ENCODE measurements around the gene GLRX5.
"Not testable (repeated sequence)": the region's sequence is repeated elsewhere in the genome, so short reads cannot be mapped to it uniquely, and the experiment has no call there.

Gene GLRX5

DNA sequence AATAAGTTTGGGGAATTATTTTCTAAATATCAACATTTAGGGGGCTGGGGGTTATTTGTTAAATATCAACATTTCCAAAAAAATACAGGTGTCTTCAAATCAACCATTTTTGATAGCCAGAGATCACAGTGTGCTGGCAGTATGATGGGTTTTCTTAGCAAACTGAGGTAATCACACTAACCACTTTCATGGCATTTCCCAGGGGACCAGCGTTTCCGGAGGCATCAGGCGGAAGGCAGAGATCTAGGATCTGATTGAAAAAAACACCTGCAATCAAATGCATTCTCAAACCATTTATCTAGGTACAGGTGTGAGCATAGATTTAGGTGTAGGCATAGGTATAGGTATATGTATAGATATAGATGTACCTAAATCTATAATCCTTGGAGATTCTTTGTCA, 34.6 kb downstream of the GLRX5 start:
- Histone ChIP-seq H3K9me3 (ENCODE audit: severe bottlenecking) (no peaks in the 10 kb centered on the region), H3K27ac (ENCODE audit: poor library complexity, severe bottlenecking) (no peak overlapping the region), H3K36me3 (ENCODE audit: low read depth) (no peaks in the 10 kb centered on the region), H3K4me1 (ENCODE audit: insufficient read depth, poor library complexity, severe bottlenecking) (no peaks in the 10 kb centered on the region), H3K4me3 (ENCODE audit: severe bottlenecking) (no peak overlapping the region), H3K27me3 (ENCODE audit: insufficient read depth, poor library complexity, severe bottlenecking) (no peaks in the 10 kb centered on the region)
- no peak for TF ChIP-seq CTCF (IDR thresholded peaks at IDR 0.05; ENCODE audit: poor library complexity, severe bottlenecking)
- DNase-seq (ENCODE audit: low spot score): no peak
- ATAC-seq (ENCODE audit: low read depth): no peak

GRCh38 chr14:95573313-95573712, 38.5 kb downstream of the GLRX5 start:
- no peaks in the 10 kb centered on the region for H3K4me1 ChIP-seq (ENCODE audit: insufficient read depth, poor library complexity, severe bottlenecking)
- TF ChIP-seq CTCF (IDR thresholded peaks at IDR 0.05; ENCODE audit: poor library complexity, severe bottlenecking): no peak
- H3K4me3 ChIP-seq (ENCODE audit: severe bottlenecking): no peak overlapping the region
- H3K27ac ChIP-seq (ENCODE audit: poor library complexity, severe bottlenecking): no peak overlapping the region
- H3K36me3 ChIP-seq (ENCODE audit: low read depth): no peaks in the 10 kb centered on the region
- ATAC-seq (ENCODE audit: low read depth) (no peak), DNase-seq (ENCODE audit: low spot score) (no peak)
- peaks cover 2% of the 10 kb centered on the region for H3K27me3 ChIP-seq (ENCODE audit: insufficient read depth, poor library complexity, severe bottlenecking)
- no peaks in the 10 kb centered on the region for H3K9me3 ChIP-seq (ENCODE audit: severe bottlenecking)

GRCh38 chr14:95575840-95576473, 41.1 kb downstream of the GLRX5 start:
- peaks cover 2% of the 10 kb centered on the region for H3K27me3 ChIP-seq (ENCODE audit: insufficient read depth, poor library complexity, severe bottlenecking)
- no peaks in the 10 kb centered on the region for H3K4me1 ChIP-seq (ENCODE audit: insufficient read depth, poor library complexity, severe bottlenecking)
- DNase-seq (ENCODE audit: low spot score) (no peak), ATAC-seq (ENCODE audit: low read depth) (no peak)
- no peak for TF ChIP-seq CTCF (IDR thresholded peaks at IDR 0.05; ENCODE audit: poor library complexity, severe bottlenecking)
- no peak overlapping the region for H3K4me3 ChIP-seq (ENCODE audit: severe bottlenecking)
- H3K27ac ChIP-seq (ENCODE audit: poor library complexity, severe bottlenecking): no peak overlapping the region
- no peaks in the 10 kb centered on the region for H3K36me3 ChIP-seq (ENCODE audit: low read depth)
- no peaks in the 10 kb centered on the region for H3K9me3 ChIP-seq (ENCODE audit: severe bottlenecking)

DNA sequence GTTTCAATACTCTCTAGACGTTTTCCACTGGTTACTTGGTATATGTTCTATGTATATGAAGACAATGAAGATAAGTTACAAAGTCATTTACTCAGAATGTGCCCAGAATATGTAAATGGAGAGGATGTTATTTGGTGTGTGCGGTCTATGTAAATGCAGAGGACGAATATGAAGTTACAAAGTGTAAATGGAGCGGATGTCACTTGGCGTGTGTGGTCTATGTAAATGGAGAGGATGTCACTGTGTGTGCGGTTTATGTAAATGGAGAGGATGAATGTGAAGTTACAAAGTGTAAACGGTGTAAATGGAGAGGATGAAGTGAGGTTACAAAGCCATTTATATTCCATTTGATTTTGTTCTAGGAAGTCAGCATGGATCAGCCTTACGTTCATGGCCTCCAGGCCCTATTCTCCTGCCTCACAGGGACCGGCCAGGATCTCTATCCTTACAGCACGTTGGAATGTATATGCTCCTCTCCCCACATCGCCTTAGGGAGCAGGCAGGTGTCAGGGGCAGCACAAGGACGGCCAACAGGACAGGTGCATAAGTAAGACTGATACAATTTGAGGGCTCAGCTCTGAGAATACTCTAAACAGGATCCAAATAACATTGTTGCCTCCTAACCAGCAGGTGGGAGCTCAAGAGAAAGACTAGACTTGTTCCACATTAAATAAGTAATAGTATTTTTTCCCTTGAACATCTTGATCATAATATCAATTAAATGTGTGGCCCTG, 42.4 kb downstream of the GLRX5 start:
- no peak overlapping the region for H3K4me3 ChIP-seq (ENCODE audit: severe bottlenecking)
- peaks cover 2% of the 10 kb centered on the region for H3K27me3 ChIP-seq (ENCODE audit: insufficient read depth, poor library complexity, severe bottlenecking)
- no peak for DNase-seq (ENCODE audit: low spot score)
- no peak for ATAC-seq (ENCODE audit: low read depth)
- no peaks in the 10 kb centered on the region for H3K36me3 ChIP-seq (ENCODE audit: low read depth)
- no peaks in the 10 kb centered on the region for H3K9me3 ChIP-seq (ENCODE audit: severe bottlenecking)
- H3K4me1 ChIP-seq (ENCODE audit: insufficient read depth, poor library complexity, severe bottlenecking): no peaks in the 10 kb centered on the region
- TF ChIP-seq CTCF (IDR thresholded peaks at IDR 0.05; ENCODE audit: poor library complexity, severe bottlenecking): no peak
- no peak overlapping the region for H3K27ac ChIP-seq (ENCODE audit: poor library complexity, severe bottlenecking)

DNA sequence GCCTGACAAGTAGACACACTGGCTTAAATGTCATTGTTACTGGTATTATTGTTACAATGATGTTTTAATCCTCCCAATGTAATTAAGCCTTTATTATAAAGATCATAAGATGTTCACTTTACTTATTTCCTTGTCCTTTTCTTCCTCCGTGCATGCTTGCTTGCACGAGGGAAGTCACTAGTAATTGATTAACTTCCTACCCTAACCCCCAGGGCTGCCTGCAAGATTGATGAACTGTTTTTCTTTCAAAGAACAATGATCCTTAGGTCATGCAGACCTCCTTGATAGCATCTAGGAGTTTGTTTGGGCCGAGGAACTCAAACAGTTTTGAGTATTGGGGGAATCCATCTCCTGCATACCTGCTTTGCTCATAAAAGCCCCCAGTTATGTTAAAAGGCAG, 43.0 kb downstream of the GLRX5 start:
- H3K9me3 ChIP-seq (ENCODE audit: severe bottlenecking): no peaks in the 10 kb centered on the region
- ATAC-seq (ENCODE audit: low read depth): no peak

GRCh38 chr14:95583836-95584617, 49.2 kb downstream of the GLRX5 start:
- H3K4me3 ChIP-seq (ENCODE audit: severe bottlenecking); H3K27me3 ChIP-seq (ENCODE audit: insufficient read depth, poor library complexity, severe bottlenecking); H3K4me1 ChIP-seq (ENCODE audit: insufficient read depth, poor library complexity, severe bottlenecking); DNase-seq (ENCODE audit: low spot score); H3K36me3 ChIP-seq (ENCODE audit: low read depth); ATAC-seq (ENCODE audit: low read depth); H3K9me3 ChIP-seq (ENCODE audit: severe bottlenecking); H3K27ac ChIP-seq (ENCODE audit: poor library complexity, severe bottlenecking): not testable (repeated sequence)

More for the DNA sequence above, 43.0 kb downstream of the GLRX5 start:
- H3K4me3 ChIP-seq (ENCODE audit: severe bottlenecking): no peak overlapping the region
- H3K27ac ChIP-seq (ENCODE audit: poor library complexity, severe bottlenecking): no peak overlapping the region
- TF ChIP-seq CTCF (IDR thresholded peaks at IDR 0.05; ENCODE audit: poor library complexity, severe bottlenecking): no peak
- no peak for DNase-seq (ENCODE audit: low spot score)
- no peaks in the 10 kb centered on the region for H3K4me1 ChIP-seq (ENCODE audit: insufficient read depth, poor library complexity, severe bottlenecking)
- H3K36me3 ChIP-seq (ENCODE audit: low read depth): no peaks in the 10 kb centered on the region
- peaks cover 2% of the 10 kb centered on the region for H3K27me3 ChIP-seq (ENCODE audit: insufficient read depth, poor library complexity, severe bottlenecking)

Data from RWPE2 (cell line).